Smooth muscle cell (in vitro differentiated cells): ENCODE measurements around the gene HOXA9. TPM values are rescaled to one million over a fixed set of nuclear protein-coding genes. Genes with fewer than 3 reads are reported as not detected.

Experiments used
- DNase-seq: peaks from one replicate; lab custom pipeline; 2025; ENCODE audit not compliant: unreplicated experiment; lab: John Stamatoyannopoulos, UW
- H2AFZ ChIP-seq: fragments of 200-600 bp; sonication (generic); 2 replicates; pipeline ENCODE4 v1.6.0; 2016; ENCODE audit warnings: antibody characterized with exemption, low read depth, mild to moderate bottlenecking
- H3F3A ChIP-seq: fragments of 200-600 bp; sonication (generic); 2 replicates; pipeline ENCODE4 v1.6.0; 2017; ENCODE audit warnings: antibody characterized with exemption, low read depth
- H3K27ac ChIP-seq: fragments of 200-600 bp; sonication (generic); 2 replicates; pipeline ENCODE4 v1.5.1; 2016; ENCODE audit warnings: low read depth, mild to moderate bottlenecking
- H3K27me3 ChIP-seq: fragments of 200-600 bp; sonication (generic); 2 replicates; pipeline ENCODE4 v1.6.1; 2016; ENCODE audit warnings: low read depth, mild to moderate bottlenecking
- H3K36me3 ChIP-seq: fragments of 200-600 bp; sonication (generic); 2 replicates; pipeline ENCODE4 v1.5.1; 2016; ENCODE audit warnings: low read depth
- H3K4me1 ChIP-seq: fragments of 200-600 bp; sonication (generic); 2 replicates; pipeline ENCODE4 v1.5.1; 2016; ENCODE audit warnings: low read depth
- H3K4me2 ChIP-seq: fragments of 200-600 bp; sonication (generic); 2 replicates; pipeline ENCODE4 v1.6.0; 2016; ENCODE audit warnings: mild to moderate bottlenecking
- H3K4me3 ChIP-seq: fragments of 200-600 bp; sonication (generic); 2 replicates; pipeline ENCODE4 v1.5.1; 2016; ENCODE audit warnings: mild to moderate bottlenecking
- H3K79me2 ChIP-seq: fragments of 200-600 bp; sonication (generic); 2 replicates; pipeline ENCODE4 v1.6.0; 2016; ENCODE audit warnings: low read depth, mild to moderate bottlenecking
- H3K9ac ChIP-seq: fragments of 200-600 bp; sonication (generic); 2 replicates; pipeline ENCODE4 v1.6.0; 2016; ENCODE audit warnings: low read depth
- H3K9me3 ChIP-seq: fragments of 200-600 bp; sonication (generic); replicated peaks from 2 replicates; pipeline ENCODE4 v1.5.1; 2016; ENCODE audit warnings: low read depth
- H4K20me1 ChIP-seq: fragments of 200-600 bp; sonication (generic); 2 replicates; pipeline ENCODE4 v1.6.0; 2016; ENCODE audit warnings: low read depth
- CTCF ChIP-seq: fragments of 200-600 bp; sonication (generic); IDR thresholded peaks from 2 replicates; pipeline ENCODE4 v1.5.1; 2017; ENCODE audit warnings: borderline replicate concordance, mild to moderate bottlenecking, antibody characterized with exemption; ENCODE audit not compliant: insufficient read depth, poor library complexity, severe bottlenecking
- whole genome bisulfite sequencing: methylation state at CpG from one replicate; pipeline ENCODE4 v1.1.7; 2016; ENCODE audit warnings: low lambda C conversion rate; 5-methylcytosine and 5-hydroxymethylcytosine counted together
- polyA plus RNA-seq: library from polyadenylated mRNA; unstranded; fragments of >200 nt; fragmentation: Nextera tagmentation; extraction: Ambion mirVana; gene quantifications from 2 replicates; pipeline ENCODE4 v1.2.1, GENCODE V29; 2016
- total RNA-seq: library from RNA; depleted of rRNA; stranded (reverse); fragments of >200 nt; gene quantifications from 2 replicates; pipeline ENCODE4 v1.2.3, GENCODE V29; 2014

The HOXA9 gene
- total and polyA plus RNA-seq, 2 experiments from 2014 or later, result 12.6 to 35.8 TPM

- Histone ChIP-seq H3K4me2 (peak overlapping the region; percentile 89), H3K27ac (peak overlapping the region; percentile 87), H3F3A (peaks cover 5% of the 10 kb centered on the region), H4K20me1 (peaks cover 41% of the 10 kb centered on the region), H3K79me2 (peaks cover 100% of the 10 kb centered on the region), H3K9ac (peak overlapping the region; percentile 66), H2AFZ (peak overlapping the region; percentile 6), H3K9me3 (no peaks in the 10 kb centered on the region), H3K27me3 (no peaks in the 10 kb centered on the region), H3K4me3 (peak overlapping the region; percentile 67), H3K36me3 (no peaks in the 10 kb centered on the region), H3K4me1 (no peaks in the 10 kb centered on the region)
- TF ChIP-seq CTCF, result no peak
- DNase-seq, result no peak
- WGBS, result 27% methylated on average over 2 of the region's 2 CpGs
These were observed 28.6 kb upstream of the HOXA9 start for GRCh38 chr7:27194002-27194352.

- Histone ChIP-seq H3K4me1 (no peaks in the 10 kb centered on the region), H3K9me3 (no peaks in the 10 kb centered on the region), H3K36me3 (no peaks in the 10 kb centered on the region), H3K9ac (peak overlapping the region; percentile 66), H3K4me2 (peak overlapping the region; percentile 89), H4K20me1 (peaks cover 36% of the 10 kb centered on the region), H2AFZ (peak overlapping the region; percentile 6), H3K27me3 (no peaks in the 10 kb centered on the region), H3F3A (peaks cover 5% of the 10 kb centered on the region), H3K27ac (peak overlapping the region; percentile 87), H3K4me3 (peak overlapping the region; percentile 67), H3K79me2 (peaks cover 100% of the 10 kb centered on the region)
- WGBS, result 14% methylated on average over 29 of the region's 29 CpGs
- no peak for DNase-seq
- TF ChIP-seq CTCF, result no peak
These were observed 28.1 kb upstream of the HOXA9 start for GRCh38 chr7:27193335-27194001.

GRCh38 chr7:27192546-27193334 lies 27.4 kb upstream of the HOXA9 start:
- Histone ChIP-seq H3K36me3 (no peaks in the 10 kb centered on the region), H3F3A (peaks cover 4% of the 10 kb centered on the region), H3K9ac (peak overlapping the region; percentile 66), H3K27ac (peak overlapping the region; percentile 87), H3K79me2 (peaks cover 100% of the 10 kb centered on the region), H4K20me1 (peaks cover 29% of the 10 kb centered on the region), H3K4me2 (peak overlapping the region; percentile 89), H3K9me3 (no peaks in the 10 kb centered on the region), H3K27me3 (no peaks in the 10 kb centered on the region), H2AFZ (peak overlapping the region; percentile 73), H3K4me1 (no peaks in the 10 kb centered on the region), H3K4me3 (peak overlapping the region; percentile 67)
- 8% methylated on average over 78 of the region's 78 CpGs for WGBS
- DNase-seq, result no peak
- no peak for TF ChIP-seq CTCF
